Measurements from ENCODE around the gene RAB42. TPM values are rescaled to one million over a fixed set of nuclear protein-coding genes. Genes with fewer than 3 reads are reported as not detected.
A peak's percentile ranks its signal among the peaks of the same experiment; 100 is the strongest.

The RAB42 gene
- total RNA-seq (1 to 10 TPM in 3 of 5 donors, not detected in 2; 2.8 to 5.5 (median 4.6) TPM), polyA plus RNA-seq (1 to 10 TPM in 2 of 3 donors, under 1 TPM in 1; 0.70 to 1.6 (median 1.5) TPM)
- long read RNA-seq, donor 1, partial matches to known transcripts, result 0 of 1 reads
- long read RNA-seq, donor 1, other reads (novel, unspliced or antisense), result 0 of 1 reads
- long read RNA-seq, donor 2, transcript RAB42-202 (2 exons, 857 nt), result major isoform, 5 of 5 reads
- long read RNA-seq, donor 2, partial matches to known transcripts, result 0 of 5 reads
- long read RNA-seq, donor 2, other reads (novel, unspliced or antisense), result 0 of 5 reads
- long read RNA-seq, donor 3, partial matches to known transcripts, result 0 of 1 reads
- long read RNA-seq, donor 3, other reads (novel, unspliced or antisense), result 0 of 1 reads
- long read RNA-seq, donor 4, partial matches to known transcripts, result 0 of 1 reads
- long read RNA-seq, donor 4, other reads (novel, unspliced or antisense), result 0 of 1 reads
- long read RNA-seq, donor 5, partial matches to known transcripts, result 0 of 3 reads
- long read RNA-seq, donor 5, other reads (novel, unspliced or antisense), result 0 of 3 reads
- long read RNA-seq, donor 6, result 0 reads
- long read RNA-seq, donor 7, partial matches to known transcripts, result 0 of 2 reads
- long read RNA-seq, donor 7, other reads (novel, unspliced or antisense), result 0 of 2 reads
- long read RNA-seq, donor 8, result 0 reads
- long read RNA-seq, donor 9, partial matches to known transcripts, result 0 of 2 reads
- long read RNA-seq, donor 9, other reads (novel, unspliced or antisense), result 0 of 2 reads
- long read RNA-seq, donor 10, partial matches to known transcripts, result 0 of 4 reads
- long read RNA-seq, donor 10, other reads (novel, unspliced or antisense), result 0 of 4 reads

DNA sequence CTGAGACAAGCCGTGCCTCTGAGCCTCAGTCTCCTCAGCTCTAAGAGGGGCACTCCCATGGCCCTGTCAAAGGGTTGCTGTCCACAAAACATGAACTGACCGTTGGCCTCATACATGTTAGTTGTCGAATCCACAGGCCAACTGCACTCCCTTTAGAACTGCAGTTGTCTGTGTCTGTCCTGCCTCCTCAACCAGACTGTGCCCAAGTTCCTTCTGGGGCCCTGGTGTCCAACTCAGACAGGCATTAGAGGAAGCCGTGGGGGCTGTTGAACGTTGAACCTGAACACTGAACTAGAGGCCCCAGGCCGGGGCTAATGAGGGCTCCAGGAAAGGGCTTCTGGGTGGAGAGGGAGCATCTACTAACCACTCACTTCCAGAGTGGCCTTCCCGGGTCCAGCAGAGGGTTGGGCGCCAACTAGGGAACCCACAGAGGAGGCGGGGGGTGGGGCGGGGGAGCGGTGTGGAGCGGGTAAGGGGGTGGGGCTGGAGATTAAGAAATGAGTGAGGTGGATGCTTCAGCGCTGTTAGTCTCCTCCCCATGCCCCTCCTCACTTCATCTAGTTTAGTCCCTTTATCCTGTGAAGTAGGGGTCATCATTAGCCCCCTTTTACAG lies at the start of gene RAB42:
Gene RAB42, plus strand, starts transcription at position 558 of the 613 bp plus-strand sequence. CDS start 247 bp downstream, outside the sequence.
- peak; percentile 36 to 74 for DNase-seq
- peaks cover 14 to 33% (median 21%) of the 10 kb centered on the region in 4 donors for H3K4me1 ChIP-seq
- intact Hi-C loops (cut with DNase I; ENCODE audit: low total_unique reads), result no loop called here
- H3K36me3 ChIP-seq, result no peaks in the 10 kb centered on the region
- H3K27me3 ChIP-seq, result no peaks in the 10 kb centered on the region
- peak within 1 kb of the TSS; percentile 59 to 64 (median 60) for H3K4me3 ChIP-seq
- TF ChIP-seq POLR2A (IDR thresholded peaks at IDR 0.05) (no peak), CTCF (IDR thresholded peaks at IDR 0.05) (no peak), EP300 (IDR thresholded peaks at IDR 0.05) (no peak), POLR2AphosphoS5 (IDR thresholded peaks at IDR 0.05) (no peak)
- 22 to 29% (median 27%) methylated on average over 11 to 13 of the region's 13 CpGs for WGBS, 5 donors
- H3K27ac ChIP-seq, result peak within 1 kb of the TSS in 3 of 5 donors; percentile 22 to 74 (median 60)
- no peaks in the 10 kb centered on the region for H3K9me3 ChIP-seq

DNA sequence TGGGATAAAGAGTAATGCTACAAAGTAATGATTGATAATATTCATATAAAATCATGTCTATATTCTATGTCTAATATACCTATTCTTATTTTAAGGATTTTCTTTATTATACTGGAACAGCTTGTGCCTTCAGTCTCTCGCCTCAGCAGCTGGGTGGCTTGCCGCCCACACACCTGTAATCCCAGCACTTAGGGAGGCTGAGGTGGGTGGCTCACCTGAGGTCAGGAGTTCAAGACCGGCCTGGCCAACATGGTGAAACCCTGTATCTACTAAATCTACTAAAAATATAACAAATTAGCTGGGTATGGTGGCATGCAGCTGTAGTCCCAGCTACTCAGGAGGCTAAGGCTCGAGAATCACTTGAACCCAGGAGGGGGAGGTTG lies 46.8 kb upstream of the RAB42 start:
- Histone ChIP-seq H3K4me1 (no peaks in the 10 kb centered on the region), H3K27me3 (no peaks in the 10 kb centered on the region), H3K9me3 (no peaks in the 10 kb centered on the region), H3K27ac (no peak overlapping the region), H3K36me3 (no peaks in the 10 kb centered on the region), H3K4me3 (no peak overlapping the region)
- intact Hi-C loops (cut with DNase I; ENCODE audit: low total_unique reads), result no loop called here
- WGBS, 5 donors, result 84 to 97% (median 92%) methylated on average over 4 of the region's 4 CpGs
- no peak for DNase-seq
- no peak for TF ChIP-seq EP300 (IDR thresholded peaks at IDR 0.05)
- no peak for TF ChIP-seq POLR2A (IDR thresholded peaks at IDR 0.05)
- no peak for TF ChIP-seq CTCF (IDR thresholded peaks at IDR 0.05)

- H3K27me3 ChIP-seq, result no peaks in the 10 kb centered on the region
- no peaks in the 10 kb centered on the region for H3K9me3 ChIP-seq
- intact Hi-C loops (cut with DNase I; ENCODE audit: low total_unique reads), result no loop called here
- H3K27ac ChIP-seq, result no peak overlapping the region
- H3K36me3 ChIP-seq, result no peaks in the 10 kb centered on the region
- peaks cover 0 to 7% (median 3%) of the 10 kb centered on the region in 4 donors for H3K4me1 ChIP-seq
- H3K4me3 ChIP-seq, result no peak overlapping the region
- 68 to 78% (median 74%) methylated on average over 3 of the region's 3 CpGs for WGBS, 5 donors
- no peak for DNase-seq
- no peak for TF ChIP-seq CTCF (IDR thresholded peaks at IDR 0.05)
- no peak for TF ChIP-seq POLR2A (IDR thresholded peaks at IDR 0.05)
- TF ChIP-seq POLR2AphosphoS5 (IDR thresholded peaks at IDR 0.05), result no peak
- no peak for TF ChIP-seq EP300 (IDR thresholded peaks at IDR 0.05)
Measured at GRCh38 chr1:28548318-28548717, 43.7 kb upstream of the RAB42 start.

DNA sequence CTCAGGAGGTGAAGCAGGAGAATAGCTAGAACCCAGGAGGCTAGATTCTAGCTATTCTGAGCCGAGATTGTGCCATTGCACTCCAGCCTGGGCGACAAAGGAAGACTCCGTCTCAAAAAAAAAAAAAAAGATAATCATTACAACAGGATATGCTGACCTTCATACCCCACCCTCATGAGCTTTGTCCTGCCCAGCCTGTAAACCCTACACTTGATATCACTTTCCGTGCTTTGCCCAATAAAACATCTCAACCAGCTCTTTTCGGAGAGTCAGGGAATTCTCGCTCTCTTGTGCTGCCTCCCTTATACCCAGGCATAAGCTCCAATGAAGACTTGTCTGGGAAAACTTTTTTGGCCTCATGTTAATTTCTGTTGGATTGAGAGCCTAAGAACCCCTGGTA lies 40.7 kb upstream of the RAB42 start:
- WGBS, 5 donors, result 85 to 96% (median 90%) methylated on average over 6 of the region's 6 CpGs

More for the DNA sequence above, 40.7 kb upstream of the RAB42 start:
- H3K36me3 ChIP-seq, result peaks cover 0 to 20% (median 16%) of the 10 kb centered on the region in 4 donors
- H3K9me3 ChIP-seq, result no peaks in the 10 kb centered on the region
- no peak overlapping the region for H3K4me3 ChIP-seq
- intact Hi-C loops (cut with DNase I; ENCODE audit: low total_unique reads), result no loop called here
- no peak overlapping the region for H3K27ac ChIP-seq
- H3K4me1 ChIP-seq, result peaks cover 0 to 23% (median 17%) of the 10 kb centered on the region in 4 donors
- no peaks in the 10 kb centered on the region for H3K27me3 ChIP-seq
- DNase-seq, result no peak
- no peak for TF ChIP-seq CTCF (IDR thresholded peaks at IDR 0.05)
- no peak for TF ChIP-seq POLR2AphosphoS5 (IDR thresholded peaks at IDR 0.05)
- no peak for TF ChIP-seq POLR2A (IDR thresholded peaks at IDR 0.05)
- TF ChIP-seq EP300 (IDR thresholded peaks at IDR 0.05), result no peak

Data from stomach (tissue), 19 donors.